Body of pancreas (tissue), 4 donors: Measurements from ENCODE around the gene POLRMT.

Experiments used
- POLR2A ChIP-seq, 3 donors: fragments of 450-650 bp; IDR thresholded peaks; one replicate each; pipeline ENCODE4 v1.6.1; 2016; ENCODE audit warnings: antibody characterized with exemption in 3 of 3, mild to moderate bottlenecking in 2 of 3
- TF ChIP-seq, protein P1 (sequence below), 7 experiments: fragments of 450-650 bp in 4 of 7; fragments of 200-600 bp in 3 of 7; sonication (generic) in 3 of 7; IDR thresholded peaks; one replicate each; pipeline ENCODE4 v1.5.1; 2016 to 2019; ENCODE audit warnings: antibody characterized with exemption in 7 of 7

DNA sequence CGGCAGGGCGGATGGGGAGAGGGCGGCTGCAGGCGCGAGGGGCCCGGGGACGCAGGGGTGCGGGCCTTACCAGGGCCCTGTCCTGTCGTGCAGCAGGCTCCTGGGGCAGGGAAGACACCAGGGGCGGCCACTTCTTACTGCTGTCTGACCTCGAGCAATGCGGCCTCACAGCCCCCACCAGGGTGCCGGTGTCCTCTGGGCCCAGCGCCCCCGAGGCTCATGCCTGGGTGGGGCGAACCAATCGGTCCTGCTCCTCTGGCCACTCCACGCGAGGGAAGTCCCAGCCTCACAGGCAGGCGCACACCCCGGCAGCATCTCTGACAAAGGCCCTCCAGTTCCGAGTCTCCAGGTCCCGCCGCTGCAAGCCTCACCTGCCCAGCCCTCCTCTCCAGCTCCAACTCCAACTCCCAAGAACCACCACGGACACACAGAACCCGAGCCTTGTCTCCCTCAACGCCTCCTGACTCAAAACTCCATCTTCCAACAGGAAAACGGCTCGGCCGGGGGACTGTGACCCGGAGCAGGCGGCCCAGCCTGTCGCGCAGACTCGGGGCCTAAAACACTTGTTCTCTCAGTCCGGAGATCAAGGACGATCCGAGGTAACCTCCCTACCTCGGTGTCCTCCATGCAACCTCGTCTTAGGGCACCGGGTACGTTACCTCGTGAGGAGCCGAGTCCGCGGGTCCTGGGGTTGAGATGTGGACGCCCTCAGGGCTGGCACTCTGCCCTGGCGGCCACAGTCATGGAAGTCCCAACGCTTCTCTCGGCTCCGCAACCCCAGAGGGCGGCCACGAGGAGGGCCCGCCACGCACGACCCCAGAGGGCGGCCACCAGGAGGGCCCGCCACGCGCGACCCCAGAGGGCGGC lies 12.8 kb upstream of the POLRMT start:
- TF ChIP-seq, protein P1, sequence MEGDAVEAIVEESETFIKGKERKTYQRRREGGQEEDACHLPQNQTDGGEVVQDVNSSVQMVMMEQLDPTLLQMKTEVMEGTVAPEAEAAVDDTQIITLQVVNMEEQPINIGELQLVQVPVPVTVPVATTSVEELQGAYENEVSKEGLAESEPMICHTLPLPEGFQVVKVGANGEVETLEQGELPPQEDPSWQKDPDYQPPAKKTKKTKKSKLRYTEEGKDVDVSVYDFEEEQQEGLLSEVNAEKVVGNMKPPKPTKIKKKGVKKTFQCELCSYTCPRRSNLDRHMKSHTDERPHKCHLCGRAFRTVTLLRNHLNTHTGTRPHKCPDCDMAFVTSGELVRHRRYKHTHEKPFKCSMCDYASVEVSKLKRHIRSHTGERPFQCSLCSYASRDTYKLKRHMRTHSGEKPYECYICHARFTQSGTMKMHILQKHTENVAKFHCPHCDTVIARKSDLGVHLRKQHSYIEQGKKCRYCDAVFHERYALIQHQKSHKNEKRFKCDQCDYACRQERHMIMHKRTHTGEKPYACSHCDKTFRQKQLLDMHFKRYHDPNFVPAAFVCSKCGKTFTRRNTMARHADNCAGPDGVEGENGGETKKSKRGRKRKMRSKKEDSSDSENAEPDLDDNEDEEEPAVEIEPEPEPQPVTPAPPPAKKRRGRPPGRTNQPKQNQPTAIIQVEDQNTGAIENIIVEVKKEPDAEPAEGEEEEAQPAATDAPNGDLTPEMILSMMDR (IDR thresholded peaks at IDR 0.05), result no peak
- no peak for TF ChIP-seq POLR2A (IDR thresholded peaks at IDR 0.05)
